IPS DF 4.7 (cell line): ENCODE measurements around the gene SMPD2.
"Not testable (repeated sequence)": the region's sequence is repeated elsewhere in the genome, so short reads cannot be mapped to it uniquely, and the experiment has no call there.

Experiments
- DNase-seq: peaks from one replicate; pipeline ENCODE4 v3.0.0-alpha.2; 2013; ENCODE audit warnings: low spot score; ENCODE audit errors: extremely low read depth

The SMPD2 gene

GRCh38 chr6:109461205-109461604, 20.7 kb downstream of the SMPD2 start:
- DNase-seq = not testable (repeated sequence)

- DNase-seq = no peak
Observed at GRCh38 chr6:109461733-109462526, 21.4 kb downstream of the SMPD2 start.

- no peak for DNase-seq
Observed at GRCh38 chr6:109465772-109466171, 25.2 kb downstream of the SMPD2 start.

- no peak for DNase-seq
Observed at GRCh38 chr6:109466212-109466923, 25.8 kb downstream of the SMPD2 start.

GRCh38 chr6:109467696-109468095, 27.2 kb downstream of the SMPD2 start:
- DNase-seq = no peak

- no peak for DNase-seq
Observed at GRCh38 chr6:109469591-109470189, 29.2 kb downstream of the SMPD2 start.

GRCh38 chr6:109471105-109471810, 30.7 kb downstream of the SMPD2 start:
- DNase-seq = no peak

GRCh38 chr6:109472132-109472995, 31.8 kb downstream of the SMPD2 start:
- DNase-seq = no peak

- no peak for DNase-seq
Observed at GRCh38 chr6:109473120-109473519, 32.6 kb downstream of the SMPD2 start.

- DNase-seq = no peak
Observed at GRCh38 chr6:109474995-109475394, 34.5 kb downstream of the SMPD2 start.

- DNase-seq = no peak
Observed at GRCh38 chr6:109475625-109476024, 35.1 kb downstream of the SMPD2 start.

- no peak for DNase-seq
Observed at GRCh38 chr6:109477184-109477583, 36.7 kb downstream of the SMPD2 start.

- no peak for DNase-seq
Observed at GRCh38 chr6:109477725-109478124, 37.2 kb downstream of the SMPD2 start.

- DNase-seq = no peak
Observed at GRCh38 chr6:109478222-109478805, 37.8 kb downstream of the SMPD2 start.

- no peak for DNase-seq
Observed at GRCh38 chr6:109478841-109479624, 38.5 kb downstream of the SMPD2 start.

GRCh38 chr6:109480993-109481480, 40.5 kb downstream of the SMPD2 start:
- no peak for DNase-seq

GRCh38 chr6:109482905-109483734, 42.6 kb downstream of the SMPD2 start, which contains the start of gene ZBTB24:
TSS of gene ZBTB24 (minus strand) at chr6:109483219. CDS start at chr6:109482026, 1,193 bp downstream.
- DNase-seq = no peak

- DNase-seq = no peak
Observed at GRCh38 chr6:109483735-109484057, 43.2 kb downstream of the SMPD2 start.

GRCh38 chr6:109484122-109484521, 43.6 kb downstream of the SMPD2 start:
- DNase-seq = no peak
